ENCODE results near the gene RAPGEF1.

GRCh38 chr9:131734165-131734610 is 5.7 kb downstream of the RAPGEF1 start:
- TF ChIP-seq ZNF507 (tag; conservative IDR thresholded peaks at IDR 0.05) = no peak
- no peak for TF ChIP-seq MAFG (tag; conservative IDR thresholded peaks at IDR 0.05)
- no peak for TF ChIP-seq USF2 (CRISPR knock-in tag; IDR thresholded peaks at IDR 0.05)
- TF ChIP-seq, protein P1, sequence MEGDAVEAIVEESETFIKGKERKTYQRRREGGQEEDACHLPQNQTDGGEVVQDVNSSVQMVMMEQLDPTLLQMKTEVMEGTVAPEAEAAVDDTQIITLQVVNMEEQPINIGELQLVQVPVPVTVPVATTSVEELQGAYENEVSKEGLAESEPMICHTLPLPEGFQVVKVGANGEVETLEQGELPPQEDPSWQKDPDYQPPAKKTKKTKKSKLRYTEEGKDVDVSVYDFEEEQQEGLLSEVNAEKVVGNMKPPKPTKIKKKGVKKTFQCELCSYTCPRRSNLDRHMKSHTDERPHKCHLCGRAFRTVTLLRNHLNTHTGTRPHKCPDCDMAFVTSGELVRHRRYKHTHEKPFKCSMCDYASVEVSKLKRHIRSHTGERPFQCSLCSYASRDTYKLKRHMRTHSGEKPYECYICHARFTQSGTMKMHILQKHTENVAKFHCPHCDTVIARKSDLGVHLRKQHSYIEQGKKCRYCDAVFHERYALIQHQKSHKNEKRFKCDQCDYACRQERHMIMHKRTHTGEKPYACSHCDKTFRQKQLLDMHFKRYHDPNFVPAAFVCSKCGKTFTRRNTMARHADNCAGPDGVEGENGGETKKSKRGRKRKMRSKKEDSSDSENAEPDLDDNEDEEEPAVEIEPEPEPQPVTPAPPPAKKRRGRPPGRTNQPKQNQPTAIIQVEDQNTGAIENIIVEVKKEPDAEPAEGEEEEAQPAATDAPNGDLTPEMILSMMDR (IDR thresholded peaks at IDR 0.05 in 2 of 3, conservative IDR thresholded peaks at IDR 0.05 in 1 of 3; ENCODE audit: insufficient read depth in 2 of 3, low read depth in 1 of 3, low read length in 3 of 3) = no peak
- TF ChIP-seq CREM (IDR thresholded peaks at IDR 0.05; ENCODE audit: low read depth) = no peak
- TF ChIP-seq ZNF354B (CRISPR knock-in tag; IDR thresholded peaks at IDR 0.05) = no peak
- no peak for TF ChIP-seq MYNN (IDR thresholded peaks at IDR 0.05)
- no peak for TF ChIP-seq MYNN (CRISPR knock-in tag; IDR thresholded peaks at IDR 0.05)
- no peak for TF ChIP-seq E2F3 (CRISPR knock-in tag; IDR thresholded peaks at IDR 0.05)
- TF ChIP-seq POLR2AphosphoS2 (IDR thresholded peaks at IDR 0.05; ENCODE audit: low read length) = no peak
- TF ChIP-seq, protein P2, sequence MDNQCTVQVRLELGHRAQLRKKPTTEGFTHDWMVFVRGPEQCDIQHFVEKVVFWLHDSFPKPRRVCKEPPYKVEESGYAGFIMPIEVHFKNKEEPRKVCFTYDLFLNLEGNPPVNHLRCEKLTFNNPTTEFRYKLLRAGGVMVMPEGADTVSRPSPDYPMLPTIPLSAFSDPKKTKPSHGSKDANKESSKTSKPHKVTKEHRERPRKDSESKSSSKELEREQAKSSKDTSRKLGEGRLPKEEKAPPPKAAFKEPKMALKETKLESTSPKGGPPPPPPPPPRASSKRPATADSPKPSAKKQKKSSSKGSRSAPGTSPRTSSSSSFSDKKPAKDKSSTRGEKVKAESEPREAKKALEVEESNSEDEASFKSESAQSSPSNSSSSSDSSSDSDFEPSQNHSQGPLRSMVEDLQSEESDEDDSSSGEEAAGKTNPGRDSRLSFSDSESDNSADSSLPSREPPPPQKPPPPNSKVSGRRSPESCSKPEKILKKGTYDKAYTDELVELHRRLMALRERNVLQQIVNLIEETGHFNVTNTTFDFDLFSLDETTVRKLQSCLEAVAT (IDR thresholded peaks at IDR 0.05) = no peak
- no peak for TF ChIP-seq ATF2 (CRISPR knock-in tag; IDR thresholded peaks at IDR 0.05)
- no peak for TF ChIP-seq ZBTB26 (CRISPR knock-in tag; IDR thresholded peaks at IDR 0.05)
- no peak for TF ChIP-seq CHD2 (IDR thresholded peaks at IDR 0.05; ENCODE audit: low read depth, low read length)
